ENCODE results near the gene NDUFS1.

The NDUFS1 gene

GRCh38 chr2:206092297-206092696 is 66.9 kb downstream of the NDUFS1 start:
- Histone ChIP-seq H3K27me3 (ENCODE audit: insufficient read depth, low read length) (no peaks in the 10 kb centered on the region), H3K9ac (ENCODE audit: low read depth, low read length) (no peak overlapping the region), H3K4me3 (ENCODE audit: low read length) (no peak overlapping the region), H3K27ac (ENCODE audit: low read length) (no peak overlapping the region), H3K36me3 (ENCODE audit: insufficient read depth, low read depth, low read length) (peaks cover 14% of the 10 kb centered on the region), H3K4me1 (ENCODE audit: insufficient read depth, low read length) (peaks cover 7% of the 10 kb centered on the region; the same call in 1 of the 2 replicates), H3K9me3 (ENCODE audit: insufficient read depth, low read depth, low read length) (no peaks in the 10 kb centered on the region)

GRCh38 chr2:206088248-206088647 is 71.0 kb downstream of the NDUFS1 start:
- Histone ChIP-seq H3K9me3 (ENCODE audit: insufficient read depth, low read depth, low read length) (no peaks in the 10 kb centered on the region), H3K36me3 (ENCODE audit: insufficient read depth, low read depth, low read length) (peaks cover 14% of the 10 kb centered on the region), H3K27ac (ENCODE audit: low read length) (no peak overlapping the region), H3K9ac (ENCODE audit: low read depth, low read length) (no peak overlapping the region), H3K4me3 (ENCODE audit: low read length) (no peak overlapping the region), H3K27me3 (ENCODE audit: insufficient read depth, low read length) (no peaks in the 10 kb centered on the region), H3K4me1 (ENCODE audit: insufficient read depth, low read length) (no peaks in the 10 kb centered on the region)

- Histone ChIP-seq H3K36me3 (ENCODE audit: insufficient read depth, low read depth, low read length) (peaks cover 14% of the 10 kb centered on the region), H3K27me3 (ENCODE audit: insufficient read depth, low read length) (no peaks in the 10 kb centered on the region), H3K4me1 (ENCODE audit: insufficient read depth, low read length) (peaks cover 9% of the 10 kb centered on the region; the same call in 1 of the 2 replicates), H3K9ac (ENCODE audit: low read depth, low read length) (peak overlapping the region; percentile 99), H3K27ac (ENCODE audit: low read length) (peak overlapping the region; percentile 61), H3K4me3 (ENCODE audit: low read length) (peak overlapping the region; percentile 94), H3K9me3 (ENCODE audit: insufficient read depth, low read depth, low read length) (no peaks in the 10 kb centered on the region)
Observed at GRCh38 chr2:206086716-206087350, 72.4 kb downstream of the NDUFS1 start.

DNA sequence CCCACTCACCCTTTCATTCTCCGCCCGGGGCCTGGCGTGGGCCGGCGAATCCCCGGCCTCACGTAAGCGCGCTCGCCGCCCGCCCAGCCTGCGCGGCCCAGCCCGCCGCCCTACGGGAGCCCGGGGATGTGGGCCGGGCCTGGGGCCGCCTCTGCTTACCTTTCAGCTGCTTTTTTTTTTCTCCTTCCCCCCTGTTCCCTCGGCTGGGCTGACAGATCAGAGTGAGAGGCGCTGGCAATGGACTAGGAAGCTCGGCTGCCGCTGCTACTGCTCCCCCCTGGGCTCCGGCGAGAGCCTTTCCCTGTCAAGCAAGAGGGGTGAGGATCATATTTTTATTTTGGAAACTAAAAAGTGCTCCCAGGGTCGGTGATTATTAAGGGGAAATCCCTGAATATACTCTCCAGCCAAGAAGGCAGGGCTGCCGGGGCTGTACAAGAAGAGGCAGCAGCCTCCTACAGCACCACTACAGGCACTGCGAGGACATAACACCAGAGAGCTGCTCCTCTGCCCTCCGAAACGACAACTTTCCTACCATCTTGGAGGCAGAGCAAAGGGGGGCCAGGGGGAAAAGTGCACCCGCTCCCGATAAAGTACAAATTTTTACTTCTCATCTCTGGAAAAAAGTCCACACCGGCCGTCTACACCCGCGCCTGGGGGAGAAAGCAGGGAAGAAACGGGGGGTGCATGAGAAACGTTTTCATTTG is 73.3 kb downstream of the NDUFS1 start, which contains the start of gene INO80D:
Gene INO80D (minus strand): TSS at position 433 of the 704 bp plus-strand sequence. CDS start 23,158 bp downstream, outside the sequence.
- peak within 1 kb of the TSS; percentile 99 for H3K9ac ChIP-seq (ENCODE audit: low read depth, low read length)
- H3K27ac ChIP-seq (ENCODE audit: low read length), result peak within 1 kb of the TSS; percentile 99
- H3K27me3 ChIP-seq (ENCODE audit: insufficient read depth, low read length), result no peaks in the 10 kb centered on the region
- peak within 1 kb of the TSS; percentile 99 for H3K4me3 ChIP-seq (ENCODE audit: low read length)
- H3K4me1 ChIP-seq (ENCODE audit: insufficient read depth, low read length), result peaks cover 18% of the 10 kb centered on the region; the same call in 1 of the 2 replicates
- no peaks in the 10 kb centered on the region for H3K9me3 ChIP-seq (ENCODE audit: insufficient read depth, low read depth, low read length)
- peaks cover 13% of the 10 kb centered on the region for H3K36me3 ChIP-seq (ENCODE audit: insufficient read depth, low read depth, low read length)

DNA sequence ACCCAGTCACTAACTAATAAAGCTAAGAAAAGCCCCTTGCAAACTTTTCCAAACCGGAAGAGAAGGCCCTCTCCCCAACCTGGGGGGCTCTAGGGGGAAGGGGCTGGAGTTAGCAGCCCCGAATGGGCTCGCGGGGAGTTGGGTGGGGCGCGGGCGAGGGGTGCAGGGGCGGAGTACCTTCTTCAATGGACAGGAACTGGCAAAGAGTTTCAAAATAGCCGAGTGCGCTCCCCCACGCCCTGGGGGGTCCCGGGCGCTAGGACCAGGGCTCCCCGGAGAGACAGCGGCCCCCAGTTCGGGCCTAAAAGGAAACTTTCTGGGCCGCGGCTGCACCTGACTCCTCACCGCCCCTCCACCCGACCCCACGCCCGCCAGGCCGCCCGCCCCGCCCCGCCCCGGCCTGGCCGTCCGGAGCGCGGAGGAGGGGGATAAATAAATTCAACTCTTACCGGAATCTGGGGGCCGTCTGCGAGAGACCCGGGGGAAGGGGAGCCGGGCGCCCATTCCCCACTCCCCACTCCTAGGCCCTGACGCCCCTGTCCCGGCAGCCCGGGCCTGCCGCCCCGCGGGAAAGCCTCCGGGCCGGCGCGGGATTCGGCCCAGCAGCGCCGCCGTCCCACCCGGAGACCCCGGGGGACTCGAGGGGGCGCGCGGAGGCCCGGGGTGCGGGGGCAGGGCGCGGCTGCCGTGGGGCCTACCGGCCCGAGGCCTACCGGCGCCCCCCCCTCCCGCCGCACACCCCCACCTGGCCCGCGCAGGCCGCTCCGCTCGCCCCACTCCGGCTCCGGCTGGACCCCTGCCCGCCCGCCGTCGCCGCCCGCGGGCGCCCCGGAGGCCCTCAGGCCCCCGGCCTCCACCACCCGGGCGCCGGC is 74.1 kb downstream of the NDUFS1 start:
- H3K4me3 ChIP-seq (ENCODE audit: low read length), result peak overlapping the region; percentile 99
- peak overlapping the region; percentile 99 for H3K9ac ChIP-seq (ENCODE audit: low read depth, low read length)
- H3K36me3 ChIP-seq (ENCODE audit: insufficient read depth, low read depth, low read length), result peaks cover 6% of the 10 kb centered on the region
- H3K27ac ChIP-seq (ENCODE audit: low read length), result peak overlapping the region; percentile 99
- H3K27me3 ChIP-seq (ENCODE audit: insufficient read depth, low read length), result no peaks in the 10 kb centered on the region
- H3K4me1 ChIP-seq (ENCODE audit: insufficient read depth, low read length), result peaks cover 21% of the 10 kb centered on the region; the same call in 1 of the 2 replicates
- H3K9me3 ChIP-seq (ENCODE audit: insufficient read depth, low read depth, low read length), result no peaks in the 10 kb centered on the region

DNA sequence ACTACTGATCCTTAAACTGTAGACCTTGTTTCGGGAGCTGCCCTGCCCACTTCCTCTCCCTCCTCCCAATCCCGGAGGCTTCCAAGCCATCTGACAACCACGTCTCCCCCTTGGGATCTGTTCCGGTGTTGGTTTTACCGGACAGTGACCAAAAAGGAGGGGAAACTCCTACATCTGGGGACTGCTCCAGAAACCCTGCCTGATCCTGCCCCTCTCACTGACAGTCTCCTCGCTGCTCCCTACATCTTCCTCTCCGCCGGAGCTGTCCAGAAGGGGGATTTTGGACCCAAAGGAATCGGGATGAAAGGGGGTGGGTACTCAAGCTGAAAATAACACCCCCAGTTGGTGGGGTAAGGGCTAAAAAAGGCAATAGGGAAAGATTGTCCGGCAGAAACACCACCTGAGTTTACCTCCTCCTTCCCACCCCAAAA is 74.8 kb downstream of the NDUFS1 start:
- no peaks in the 10 kb centered on the region for H3K9me3 ChIP-seq (ENCODE audit: insufficient read depth, low read depth, low read length)
- peaks cover 24% of the 10 kb centered on the region; the same call in 1 of the 2 replicates for H3K4me1 ChIP-seq (ENCODE audit: insufficient read depth, low read length)
- peak overlapping the region; percentile 98 for H3K27ac ChIP-seq (ENCODE audit: low read length)
- peak overlapping the region; percentile 99 for H3K4me3 ChIP-seq (ENCODE audit: low read length)
- no peaks in the 10 kb centered on the region for H3K27me3 ChIP-seq (ENCODE audit: insufficient read depth, low read length)
- H3K9ac ChIP-seq (ENCODE audit: low read depth, low read length), result peak overlapping the region; percentile 97
- H3K36me3 ChIP-seq (ENCODE audit: insufficient read depth, low read depth, low read length), result peaks cover 2% of the 10 kb centered on the region; the same call in 1 of the 2 replicates

GRCh38 chr2:206083602-206084438 is 75.4 kb downstream of the NDUFS1 start:
- H3K9me3 ChIP-seq (ENCODE audit: insufficient read depth, low read depth, low read length), result no peaks in the 10 kb centered on the region
- no peaks in the 10 kb centered on the region for H3K27me3 ChIP-seq (ENCODE audit: insufficient read depth, low read length)
- H3K9ac ChIP-seq (ENCODE audit: low read depth, low read length), result peak overlapping the region; percentile 97
- peaks cover 27% of the 10 kb centered on the region; the same call in 1 of the 2 replicates for H3K4me1 ChIP-seq (ENCODE audit: insufficient read depth, low read length)
- peak overlapping the region; percentile 98 for H3K27ac ChIP-seq (ENCODE audit: low read length)
- H3K4me3 ChIP-seq (ENCODE audit: low read length), result peak overlapping the region; percentile 99
- no peaks in the 10 kb centered on the region for H3K36me3 ChIP-seq (ENCODE audit: insufficient read depth, low read depth, low read length)

GRCh38 chr2:206082298-206082843 is 76.9 kb downstream of the NDUFS1 start:
- H3K27ac ChIP-seq (ENCODE audit: low read length), result peak overlapping the region; percentile 44
- peaks cover 32% of the 10 kb centered on the region; the same call in 1 of the 2 replicates for H3K4me1 ChIP-seq (ENCODE audit: insufficient read depth, low read length)
- H3K4me3 ChIP-seq (ENCODE audit: low read length), result peak overlapping the region; percentile 99
- no peaks in the 10 kb centered on the region for H3K9me3 ChIP-seq (ENCODE audit: insufficient read depth, low read depth, low read length)
- H3K36me3 ChIP-seq (ENCODE audit: insufficient read depth, low read depth, low read length), result no peaks in the 10 kb centered on the region
- H3K9ac ChIP-seq (ENCODE audit: low read depth, low read length), result peak overlapping the region; percentile 66; the same call in 1 of the 2 replicates
- H3K27me3 ChIP-seq (ENCODE audit: insufficient read depth, low read length), result no peaks in the 10 kb centered on the region

- no peaks in the 10 kb centered on the region for H3K27me3 ChIP-seq (ENCODE audit: insufficient read depth, low read length)
- no peaks in the 10 kb centered on the region for H3K36me3 ChIP-seq (ENCODE audit: insufficient read depth, low read depth, low read length)
- peak overlapping the region; percentile 6; the same call in 1 of the 2 replicates for H3K4me3 ChIP-seq (ENCODE audit: low read length)
- peaks cover 34% of the 10 kb centered on the region; the same call in 1 of the 2 replicates for H3K4me1 ChIP-seq (ENCODE audit: insufficient read depth, low read length)
- peak overlapping the region; percentile 66; the same call in 1 of the 2 replicates for H3K9ac ChIP-seq (ENCODE audit: low read depth, low read length)
- no peaks in the 10 kb centered on the region for H3K9me3 ChIP-seq (ENCODE audit: insufficient read depth, low read depth, low read length)
- peak overlapping the region; percentile 44 for H3K27ac ChIP-seq (ENCODE audit: low read length)
Observed at GRCh38 chr2:206080927-206081326, 78.3 kb downstream of the NDUFS1 start.

DNA sequence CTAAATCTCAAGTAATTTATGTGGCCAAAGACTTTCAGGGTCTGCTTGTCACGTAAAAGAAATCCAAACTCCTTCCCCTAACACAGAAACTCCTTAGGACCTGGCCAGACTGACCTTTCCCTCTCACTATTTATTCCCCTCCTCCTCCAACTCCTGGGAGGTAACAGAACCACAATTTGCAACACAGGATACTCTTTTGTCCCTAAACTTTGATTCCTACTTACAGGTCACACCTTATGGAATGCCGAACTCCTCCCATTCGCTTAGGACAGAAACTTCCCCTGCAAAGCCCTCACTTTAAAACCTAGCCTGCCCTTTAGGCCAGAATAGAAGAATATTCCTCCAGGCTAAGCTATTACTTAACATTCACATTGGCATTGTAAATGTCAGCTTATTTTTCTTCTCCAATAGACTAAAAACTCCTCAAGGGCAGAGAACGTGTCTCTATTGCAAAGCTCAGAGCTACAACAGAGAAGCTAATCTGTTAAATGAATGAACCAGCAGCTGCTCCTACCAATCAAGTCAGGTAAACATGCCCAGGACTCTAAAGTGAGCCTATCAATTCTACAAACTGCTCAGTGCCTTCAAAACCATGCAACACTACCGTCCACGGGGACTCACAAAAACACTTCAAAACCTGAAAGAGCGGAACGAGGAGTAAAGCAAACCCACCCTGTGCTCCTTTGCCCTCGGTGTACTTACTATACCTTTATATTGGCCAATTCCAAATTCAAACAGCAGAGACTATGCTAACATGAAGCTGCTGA is 79.4 kb downstream of the NDUFS1 start:
- H3K27me3 ChIP-seq (ENCODE audit: insufficient read depth, low read length), result no peaks in the 10 kb centered on the region
- H3K9ac ChIP-seq (ENCODE audit: low read depth, low read length), result peak overlapping the region; percentile 69; the same call in 1 of the 2 replicates
- H3K36me3 ChIP-seq (ENCODE audit: insufficient read depth, low read depth, low read length), result no peaks in the 10 kb centered on the region
- H3K9me3 ChIP-seq (ENCODE audit: insufficient read depth, low read depth, low read length), result no peaks in the 10 kb centered on the region
- H3K27ac ChIP-seq (ENCODE audit: low read length), result peak overlapping the region; percentile 28
- H3K4me1 ChIP-seq (ENCODE audit: insufficient read depth, low read length), result peaks cover 34% of the 10 kb centered on the region; the same call in 1 of the 2 replicates
- H3K4me3 ChIP-seq (ENCODE audit: low read length), result peak overlapping the region; percentile 47
